HEK293 (cell line): Measurements from ENCODE around the gene GRHL3.

ENCODE experiments used
- CTCF ChIA-PET: fragments of 350-600 bp; formaldehyde crosslinking; extraction: SDS; loops from one replicate; lab custom pipeline; 2021; ENCODE audit warnings: antibody characterized with exemption; lab: Yijun Ruan, JAX
- POLR2A ChIA-PET: fragments of 300-600 bp; formaldehyde crosslinking; extraction: SDS; loops from one replicate; lab custom pipeline; 2020; ENCODE audit warnings: antibody characterized with exemption, inconsistent platforms; lab: Yijun Ruan, JAX
- H3K27ac ChIP-seq: fragments of 200-500 bp; sonication (Bioruptor generic); 2 replicates; pipeline ENCODE4 v1.5.1; 2014; ENCODE audit warnings: low read depth, low read length, control low read depth, inconsistent platforms; ENCODE audit errors: extremely low read depth
- H3K36me3 ChIP-seq, 2 experiments: fragments of 200-500 bp in 1 of 2; sonication (Bioruptor generic) in 1 of 2; 1 replicate in 1 of 2; 2 replicates in 1 of 2; pipeline ENCODE4 v1.5.1; 2014 to 2017; ENCODE audit warnings: inconsistent platforms in 2 of 2, low read length in 2 of 2; ENCODE audit not compliant: control insufficient read depth in 2 of 2, insufficient read depth in 1 of 2
- H3K4me1 ChIP-seq: fragments of 200-500 bp; sonication (Bioruptor generic); 2 replicates; pipeline ENCODE4 v1.5.1; 2014; ENCODE audit warnings: mild to moderate bottlenecking, low read length, inconsistent platforms; ENCODE audit not compliant: control insufficient read depth, insufficient read depth
- H3K4me3 ChIP-seq: 2 replicates; pipeline ENCODE4 v1.5.1; 2011; ENCODE audit warnings: low read depth, mild to moderate bottlenecking, control low read depth, low read length, moderate library complexity
- H3K9me3 ChIP-seq: fragments of 200-500 bp; sonication (Bioruptor generic); 2 replicates; pipeline ENCODE4 v1.5.1; 2014; ENCODE audit warnings: low read depth, low read length, inconsistent platforms; ENCODE audit not compliant: control insufficient read depth, insufficient read depth
- FEZF1 ChIP-seq: fragments of 450-650 bp; formaldehyde crosslinking; IDR thresholded peaks from 2 replicates; pipeline ENCODE4 v1.5.1; 2016; ENCODE audit warnings: missing biosample characterization, missing genetic modification characterization
- HOXD13 ChIP-seq: sonication (generic); formaldehyde crosslinking; IDR thresholded peaks from 2 replicates; pipeline ENCODE4 v1.8.0; 2022; ENCODE audit warnings: missing genetic modification reagents, borderline replicate concordance
- KLF16 ChIP-seq: fragments of 450-650 bp; formaldehyde crosslinking; IDR thresholded peaks from 2 replicates; pipeline ENCODE4 v1.5.1; 2017; ENCODE audit warnings: missing biosample characterization, missing genetic modification characterization
- MZF1 ChIP-seq: fragments of 450-650 bp; formaldehyde crosslinking; IDR thresholded peaks from 2 replicates; pipeline ENCODE4 v1.5.1; 2017; ENCODE audit warnings: missing biosample characterization, missing genetic modification characterization, borderline replicate concordance
- OSR2 ChIP-seq: fragments of 450-650 bp; formaldehyde crosslinking; IDR thresholded peaks from 2 replicates; pipeline ENCODE4 v1.5.1; 2016; ENCODE audit warnings: missing biosample characterization, missing genetic modification characterization
- OVOL3 ChIP-seq: fragments of 450-650 bp; formaldehyde crosslinking; IDR thresholded peaks from 2 replicates; pipeline ENCODE4 v1.5.1; 2016; ENCODE audit warnings: missing biosample characterization, missing genetic modification characterization
- SP2 ChIP-seq: fragments of 450-650 bp; formaldehyde crosslinking; IDR thresholded peaks from 2 replicates; pipeline ENCODE4 v1.5.1; 2016; ENCODE audit warnings: missing biosample characterization, missing genetic modification characterization
- SP7 ChIP-seq: fragments of 450-650 bp; formaldehyde crosslinking; IDR thresholded peaks from 2 replicates; pipeline ENCODE4 v1.5.1; 2016; ENCODE audit warnings: missing biosample characterization, missing genetic modification characterization
- YY1 ChIP-seq: fragments of 450-650 bp; formaldehyde crosslinking; IDR thresholded peaks from 2 replicates; pipeline ENCODE4 v1.5.1; 2018; ENCODE audit warnings: missing biosample characterization, missing genetic modification characterization
- ZBTB8A ChIP-seq: fragments of 450-650 bp; formaldehyde crosslinking; IDR thresholded peaks from 2 replicates; pipeline ENCODE4 v1.5.1; 2016; ENCODE audit warnings: missing biosample characterization, missing genetic modification characterization
- ZFP41 ChIP-seq: fragments of 450-650 bp; formaldehyde crosslinking; IDR thresholded peaks from 2 replicates; pipeline ENCODE4 v1.5.1; 2016; ENCODE audit warnings: missing biosample characterization, missing genetic modification characterization, borderline replicate concordance
- ZNF132 ChIP-seq: fragments of 450-650 bp; formaldehyde crosslinking; IDR thresholded peaks from 2 replicates; pipeline ENCODE4 v1.5.1; 2017; ENCODE audit warnings: missing biosample characterization, missing genetic modification characterization, borderline replicate concordance
- ZNF16 ChIP-seq: fragments of 450-650 bp; formaldehyde crosslinking; IDR thresholded peaks from 2 replicates; pipeline ENCODE4 v1.5.1; 2016; ENCODE audit warnings: low read depth, missing biosample characterization, missing genetic modification characterization
- ZNF174 ChIP-seq: fragments of 450-650 bp; formaldehyde crosslinking; IDR thresholded peaks from 2 replicates; pipeline ENCODE4 v1.5.0; 2017; ENCODE audit warnings: missing biosample characterization, mild to moderate bottlenecking, missing genetic modification characterization
- ZNF184 ChIP-seq: fragments of 450-650 bp; IDR thresholded peaks from 2 replicates; pipeline ENCODE4 v1.5.1; 2018; ENCODE audit warnings: missing biosample characterization, mild to moderate bottlenecking, missing genetic modification characterization
- ZNF221 ChIP-seq: fragments of 450-650 bp; formaldehyde crosslinking; IDR thresholded peaks from 2 replicates; pipeline ENCODE4 v1.5.1; 2017; ENCODE audit warnings: missing biosample characterization, missing genetic modification characterization, borderline replicate concordance
- ZNF23 ChIP-seq: fragments of 450-650 bp; formaldehyde crosslinking; IDR thresholded peaks from 2 replicates; pipeline ENCODE4 v1.5.1; 2016; ENCODE audit warnings: missing biosample characterization, missing genetic modification characterization, borderline replicate concordance
- ZNF266 ChIP-seq: fragments of 450-650 bp; formaldehyde crosslinking; IDR thresholded peaks from 2 replicates; pipeline ENCODE4 v1.5.1; 2016; ENCODE audit warnings: missing biosample characterization, missing genetic modification characterization, low read depth
- ZNF302 ChIP-seq: fragments of 450-650 bp; formaldehyde crosslinking; IDR thresholded peaks from 2 replicates; pipeline ENCODE4 v1.5.1; 2016; ENCODE audit warnings: missing biosample characterization, missing genetic modification characterization, low read depth
- ZNF324 ChIP-seq: fragments of 450-650 bp; formaldehyde crosslinking; IDR thresholded peaks from 2 replicates; pipeline ENCODE4 v1.5.1; 2016; ENCODE audit warnings: missing biosample characterization, missing genetic modification characterization
- ZNF350 ChIP-seq: fragments of 450-650 bp; formaldehyde crosslinking; IDR thresholded peaks from 2 replicates; pipeline ENCODE4 v1.5.0; 2017; ENCODE audit warnings: missing biosample characterization, mild to moderate bottlenecking, missing genetic modification characterization
- ZNF530 ChIP-seq: fragments of 450-650 bp; formaldehyde crosslinking; IDR thresholded peaks from 2 replicates; pipeline ENCODE4 v1.5.1; 2016; ENCODE audit warnings: low read depth, missing biosample characterization, missing genetic modification characterization
- ZNF555 ChIP-seq: fragments of 450-650 bp; formaldehyde crosslinking; conservative IDR thresholded peaks from 2 replicates; pipeline ENCODE4 v1.5.1; 2017; ENCODE audit warnings: missing biosample characterization, mild to moderate bottlenecking, missing genetic modification characterization, inconsistent platforms
- ZNF558 ChIP-seq: fragments of 450-650 bp; formaldehyde crosslinking; IDR thresholded peaks from 2 replicates; pipeline ENCODE4 v1.5.1; 2016; ENCODE audit warnings: missing biosample characterization, missing genetic modification characterization
- ZNF610 ChIP-seq: fragments of 450-650 bp; formaldehyde crosslinking; IDR thresholded peaks from 2 replicates; pipeline ENCODE4 v1.5.1; 2016; ENCODE audit warnings: missing biosample characterization, missing genetic modification characterization, borderline replicate concordance
- ZNF629 ChIP-seq: fragments of 450-650 bp; formaldehyde crosslinking; IDR thresholded peaks from 2 replicates; pipeline ENCODE4 v1.5.1; 2017; ENCODE audit warnings: missing biosample characterization, missing genetic modification characterization
- ZNF660 ChIP-seq: fragments of 450-650 bp; IDR thresholded peaks from 2 replicates; pipeline ENCODE4 v1.5.1; 2018; ENCODE audit warnings: missing biosample characterization, mild to moderate bottlenecking, missing genetic modification characterization
- ZNF664 ChIP-seq: fragments of 450-650 bp; formaldehyde crosslinking; IDR thresholded peaks from 2 replicates; pipeline ENCODE4 v1.5.1; 2016; ENCODE audit warnings: missing biosample characterization, missing genetic modification characterization
- ZSCAN23 ChIP-seq: fragments of 450-650 bp; formaldehyde crosslinking; IDR thresholded peaks from 2 replicates; pipeline ENCODE4 v1.5.1; 2016; ENCODE audit warnings: missing biosample characterization, missing genetic modification characterization
- TF ChIP-seq, protein P1 (sequence below): fragments of 450-650 bp; formaldehyde crosslinking; IDR thresholded peaks from 2 replicates; pipeline ENCODE4 v1.5.1; 2017; ENCODE audit warnings: missing biosample characterization, missing genetic modification characterization
- TF ChIP-seq, protein P2 (sequence below): fragments of 450-650 bp; IDR thresholded peaks from 2 replicates; pipeline ENCODE4 v1.5.1; 2018; ENCODE audit warnings: missing biosample characterization, missing genetic modification characterization
- TF ChIP-seq, protein P3 (sequence below): fragments of 450-650 bp; formaldehyde crosslinking; IDR thresholded peaks from 2 replicates; pipeline ENCODE4 v1.5.1; 2016; ENCODE audit warnings: missing biosample characterization, missing genetic modification characterization
- TF ChIP-seq, protein P4 (sequence below): fragments of 450-650 bp; formaldehyde crosslinking; IDR thresholded peaks from 2 replicates; pipeline ENCODE4 v1.5.1; 2017; ENCODE audit warnings: missing biosample characterization, missing genetic modification characterization

The GRHL3 gene

DNA sequence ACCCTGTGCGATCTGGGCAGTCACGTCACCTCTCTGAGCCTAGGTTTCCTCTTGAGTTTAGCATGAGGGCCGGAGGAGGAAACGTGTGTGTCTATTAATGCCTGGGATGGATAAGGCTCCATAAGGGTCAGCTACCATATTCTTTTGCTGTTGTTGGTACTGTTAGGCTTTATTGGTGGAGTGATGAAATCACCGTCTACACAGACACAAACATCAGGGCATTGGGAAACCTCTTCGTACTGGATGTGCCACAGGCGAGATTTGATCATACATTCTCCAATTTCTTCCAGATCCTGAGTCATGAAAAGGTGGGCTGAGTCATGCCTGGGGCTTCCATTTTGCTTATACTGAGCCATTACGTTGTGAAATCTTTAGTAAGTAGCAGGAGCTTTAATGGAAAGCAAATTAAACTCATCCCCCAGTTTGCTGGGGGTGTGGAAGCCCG, 24.9 kb upstream of the GRHL3 start (continued):
- no peak for TF ChIP-seq ZNF23
- no peak for TF ChIP-seq ZFP41
- TF ChIP-seq ZNF266: no peak
- TF ChIP-seq YY1 (tag by site-specific recombination): no peak
- 0 out of 2 replicates have a peak, but pooled peaks have one; percentile 31 for TF ChIP-seq ZNF324 (tag by site-specific recombination)
- TF ChIP-seq ZNF184 (tag by site-specific recombination): 0 out of 2 replicates have a peak, but pooled peaks have one; percentile 18
- TF ChIP-seq FEZF1 (tag by site-specific recombination): no peak
- TF ChIP-seq ZNF664 (tag by site-specific recombination): no peak
- TF ChIP-seq, protein P1, sequence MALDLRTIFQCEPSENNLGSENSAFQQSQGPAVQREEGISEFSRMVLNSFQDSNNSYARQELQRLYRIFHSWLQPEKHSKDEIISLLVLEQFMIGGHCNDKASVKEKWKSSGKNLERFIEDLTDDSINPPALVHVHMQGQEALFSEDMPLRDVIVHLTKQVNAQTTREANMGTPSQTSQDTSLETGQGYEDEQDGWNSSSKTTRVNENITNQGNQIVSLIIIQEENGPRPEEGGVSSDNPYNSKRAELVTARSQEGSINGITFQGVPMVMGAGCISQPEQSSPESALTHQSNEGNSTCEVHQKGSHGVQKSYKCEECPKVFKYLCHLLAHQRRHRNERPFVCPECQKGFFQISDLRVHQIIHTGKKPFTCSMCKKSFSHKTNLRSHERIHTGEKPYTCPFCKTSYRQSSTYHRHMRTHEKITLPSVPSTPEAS (tag by site-specific recombination): no peak
- TF ChIP-seq ZNF610 (tag by site-specific recombination): no peak
- TF ChIP-seq ZNF660: peak; percentile 83
- no peak for TF ChIP-seq ZNF302 (tag by site-specific recombination)
- peak; percentile 6; the same call in 1 of the 2 replicates for TF ChIP-seq OSR2 (tag by site-specific recombination)
- TF ChIP-seq ZNF629 (tag by site-specific recombination): peak; percentile 57
- no peak for TF ChIP-seq ZNF530 (tag by site-specific recombination)
- TF ChIP-seq ZNF350 (tag by site-specific recombination): no peak
- no peak for TF ChIP-seq ZBTB8A (tag by site-specific recombination)
- TF ChIP-seq, protein P2, sequence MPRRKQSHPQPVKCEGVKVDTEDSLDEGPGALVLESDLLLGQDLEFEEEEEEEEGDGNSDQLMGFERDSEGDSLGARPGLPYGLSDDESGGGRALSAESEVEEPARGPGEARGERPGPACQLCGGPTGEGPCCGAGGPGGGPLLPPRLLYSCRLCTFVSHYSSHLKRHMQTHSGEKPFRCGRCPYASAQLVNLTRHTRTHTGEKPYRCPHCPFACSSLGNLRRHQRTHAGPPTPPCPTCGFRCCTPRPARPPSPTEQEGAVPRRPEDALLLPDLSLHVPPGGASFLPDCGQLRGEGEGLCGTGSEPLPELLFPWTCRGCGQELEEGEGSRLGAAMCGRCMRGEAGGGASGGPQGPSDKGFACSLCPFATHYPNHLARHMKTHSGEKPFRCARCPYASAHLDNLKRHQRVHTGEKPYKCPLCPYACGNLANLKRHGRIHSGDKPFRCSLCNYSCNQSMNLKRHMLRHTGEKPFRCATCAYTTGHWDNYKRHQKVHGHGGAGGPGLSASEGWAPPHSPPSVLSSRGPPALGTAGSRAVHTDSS (tag by site-specific recombination): no peak
- TF ChIP-seq MZF1: no peak
- TF ChIP-seq ZNF555 (tag by site-specific recombination): no peak
- TF ChIP-seq ZNF558 (tag by site-specific recombination): 0 out of 2 replicates have a peak, but pooled peaks have one; percentile 30

DNA sequence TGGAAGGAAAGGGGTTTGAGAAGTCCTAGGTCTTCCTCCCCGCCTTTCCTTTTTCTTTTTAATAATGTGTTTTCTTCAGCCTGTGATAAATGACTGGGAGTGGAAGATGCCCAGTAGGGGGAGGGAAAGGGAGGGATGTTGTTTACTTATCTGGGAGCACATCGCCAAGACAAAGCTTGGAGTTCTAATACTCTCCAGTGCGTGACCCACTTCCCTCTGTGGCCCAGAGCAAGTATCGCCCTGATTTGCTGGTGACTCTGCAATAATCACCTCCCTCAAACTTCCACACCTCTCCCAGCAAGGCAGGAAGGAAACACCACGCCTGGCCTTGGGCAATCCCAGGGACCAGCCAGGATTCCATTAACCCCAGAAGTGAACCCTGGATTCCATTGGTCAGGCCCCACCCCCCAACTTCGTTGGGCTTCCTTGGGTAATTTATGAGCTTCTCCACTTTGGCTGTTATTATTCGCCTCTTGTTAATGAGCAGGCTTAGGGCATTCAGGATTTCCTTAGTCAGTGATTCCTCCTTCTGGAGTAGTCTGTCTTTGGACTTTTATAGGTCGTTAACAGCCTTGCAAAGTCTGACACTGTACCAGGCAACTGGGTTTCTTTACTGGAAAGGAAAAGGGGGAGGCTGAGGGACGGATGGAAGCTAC, 24.3 kb upstream of the GRHL3 start:
- ChIA-PET CTCF (interaction anchor here (0.8 to 1.8 kb wide), 4 partner anchors 93 to 145 kb away, joined by 3 to 10 read pairs (median 4); no protein-coding TSS in a partner anchor), POLR2A (interaction anchor here (1.3 kb wide), 1 partner anchor 27 kb away, joined by 4 read pairs; no protein-coding TSS in a partner anchor)
- Histone ChIP-seq H3K4me1 (peaks cover 7% of the 10 kb centered on the region), H3K36me3 (no peaks in the 10 kb centered on the region), H3K9me3 (no peaks in the 10 kb centered on the region), H3K27ac (peak overlapping the region; percentile 32; the same call in 1 of the 2 replicates), H3K4me3 (no peak overlapping the region)
- TF ChIP-seq HOXD13 (CRISPR knock-in tag) (no peak), SP2 (tag by site-specific recombination) (peak; percentile 35; the same call in 1 of the 2 replicates), ZNF174 (tag by site-specific recombination) (no peak), ZNF629 (tag by site-specific recombination) (no peak), KLF16 (0 out of 2 replicates have a peak, but pooled peaks have one; percentile 24), ZNF221 (tag by site-specific recombination) (no peak), ZNF132 (tag by site-specific recombination) (no peak), ZSCAN23 (tag by site-specific recombination) (no peak), SP7 (peak; percentile 92), ZNF16 (tag by site-specific recombination) (no peak), OVOL3 (tag by site-specific recombination) (no peak)
- TF ChIP-seq, protein P3, sequence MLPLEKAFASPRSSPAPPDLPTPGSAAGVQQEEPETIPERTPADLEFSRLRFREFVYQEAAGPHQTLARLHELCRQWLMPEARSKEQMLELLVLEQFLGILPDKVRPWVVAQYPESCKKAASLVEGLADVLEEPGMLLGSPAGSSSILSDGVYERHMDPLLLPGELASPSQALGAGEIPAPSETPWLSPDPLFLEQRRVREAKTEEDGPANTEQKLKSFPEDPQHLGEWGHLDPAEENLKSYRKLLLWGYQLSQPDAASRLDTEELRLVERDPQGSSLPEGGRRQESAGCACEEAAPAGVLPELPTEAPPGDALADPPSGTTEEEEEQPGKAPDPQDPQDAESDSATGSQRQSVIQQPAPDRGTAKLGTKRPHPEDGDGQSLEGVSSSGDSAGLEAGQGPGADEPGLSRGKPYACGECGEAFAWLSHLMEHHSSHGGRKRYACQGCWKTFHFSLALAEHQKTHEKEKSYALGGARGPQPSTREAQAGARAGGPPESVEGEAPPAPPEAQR (tag by site-specific recombination): no peak
- TF ChIP-seq, protein P4, sequence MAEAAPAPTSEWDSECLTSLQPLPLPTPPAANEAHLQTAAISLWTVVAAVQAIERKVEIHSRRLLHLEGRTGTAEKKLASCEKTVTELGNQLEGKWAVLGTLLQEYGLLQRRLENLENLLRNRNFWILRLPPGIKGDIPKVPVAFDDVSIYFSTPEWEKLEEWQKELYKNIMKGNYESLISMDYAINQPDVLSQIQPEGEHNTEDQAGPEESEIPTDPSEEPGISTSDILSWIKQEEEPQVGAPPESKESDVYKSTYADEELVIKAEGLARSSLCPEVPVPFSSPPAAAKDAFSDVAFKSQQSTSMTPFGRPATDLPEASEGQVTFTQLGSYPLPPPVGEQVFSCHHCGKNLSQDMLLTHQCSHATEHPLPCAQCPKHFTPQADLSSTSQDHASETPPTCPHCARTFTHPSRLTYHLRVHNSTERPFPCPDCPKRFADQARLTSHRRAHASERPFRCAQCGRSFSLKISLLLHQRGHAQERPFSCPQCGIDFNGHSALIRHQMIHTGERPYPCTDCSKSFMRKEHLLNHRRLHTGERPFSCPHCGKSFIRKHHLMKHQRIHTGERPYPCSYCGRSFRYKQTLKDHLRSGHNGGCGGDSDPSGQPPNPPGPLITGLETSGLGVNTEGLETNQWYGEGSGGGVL (tag by site-specific recombination): peak; percentile 51
